Stomach (tissue), 4 donors: Measurements from ENCODE around the gene KDR.

Experiments
- CTCF ChIP-seq, 7 experiments: fragments of 450-650 bp in 4 of 7; fragments of 200-600 bp in 3 of 7; sonication (generic) in 3 of 7; IDR thresholded peaks; one replicate each; pipeline ENCODE4 v1.5.1; 2016 to 2019; ENCODE audit warnings: antibody characterized with exemption in 7 of 7, control low read depth in 2 of 7, mild to moderate bottlenecking in 1 of 7
- EP300 ChIP-seq: sonication (generic); formaldehyde crosslinking; IDR thresholded peaks from one replicate; pipeline ENCODE4 v1.6.1; 2017; ENCODE audit warnings: antibody characterized with exemption
- POLR2A ChIP-seq, 4 donors: fragments of 450-650 bp; IDR thresholded peaks; one replicate each; pipeline ENCODE4 v1.6.1; 2016; ENCODE audit warnings: antibody characterized with exemption in 4 of 4, control low read depth in 2 of 4, mild to moderate bottlenecking in 1 of 4, moderate library complexity in 1 of 4

GRCh38 chr4:55099816-55100215 lies 25.6 kb downstream of the KDR start:
- TF ChIP-seq CTCF (IDR thresholded peaks at IDR 0.05) = no peak
- TF ChIP-seq POLR2A (IDR thresholded peaks at IDR 0.05) = no peak
- no peak for TF ChIP-seq EP300
